ENCODE data around the gene PPCDC. TPM values are rescaled to one million over a fixed set of nuclear protein-coding genes. Genes with fewer than 3 reads are reported as not detected.

The PPCDC gene
- total RNA-seq, 3 donors from 2014 or later (not counting 1 experiment from before 2014, with no cell fraction given): 21.3 to 32.3 (median 27.0) TPM

GRCh38 chr15:74988007-74988800 is 35.2 kb upstream of the PPCDC start:
- no peak for TF ChIP-seq CTCF (IDR thresholded peaks at IDR 0.05)
- Histone ChIP-seq H3K4me3 (ENCODE audit: low read length) (no peak overlapping the region), H3K27ac (ENCODE audit: low read length) (no peak overlapping the region), H3K27me3 (ENCODE audit: control insufficient read depth, insufficient read depth, low read length) (no peaks in the 10 kb centered on the region), H3K36me3 (ENCODE audit: control insufficient read depth, insufficient read depth, low read length) (no peaks in the 10 kb centered on the region), H3K4me1 (ENCODE audit: control insufficient read depth, insufficient read depth, low read length) (no peaks in the 10 kb centered on the region), H3K9me3 (ENCODE audit: control insufficient read depth, insufficient read depth, low read length) (no peaks in the 10 kb centered on the region)
- peak in 1 of 3 donors; percentile 42 for ATAC-seq
- intact Hi-C loops (cut with micrococcal nuclease): no loop called here
- peak in 1 of 2 donors; percentile 45 for DNase-seq
- Mint-ChIP-seq H3K4me1 (peaks cover 0 to 4% of the 10 kb centered on the region in 2 donors), H3K4me3 (no peak overlapping the region), H3K27me3 (ENCODE audit: low read depth in 2 of 2) (peaks cover 19 to 23% of the 10 kb centered on the region in 2 donors), H3K9me3 (no peaks in the 10 kb centered on the region), H3K27ac (no peak overlapping the region), H3K36me3 (no peaks in the 10 kb centered on the region)
- 49% methylated on average over 4 of the region's 4 CpGs for WGBS (ENCODE audit: insufficient coverage)

GRCh38 chr15:74989527-74989926 is 33.9 kb upstream of the PPCDC start:
- TF ChIP-seq CTCF (IDR thresholded peaks at IDR 0.05): no peak

GRCh38 chr15:74992619-74993018 is 30.8 kb upstream of the PPCDC start:
- TF ChIP-seq CTCF (IDR thresholded peaks at IDR 0.05): no peak
- H3K4me1 ChIP-seq (ENCODE audit: control insufficient read depth, insufficient read depth, low read length): peaks cover 15% of the 10 kb centered on the region
- Mint-ChIP-seq H3K9me3 (no peaks in the 10 kb centered on the region), H3K27ac (no peak overlapping the region), H3K36me3 (no peaks in the 10 kb centered on the region), H3K4me3 (no peak overlapping the region), H3K27me3 (ENCODE audit: low read depth in 2 of 2) (peaks cover 17 to 24% of the 10 kb centered on the region in 2 donors), H3K4me1 (peaks cover 5 to 18% of the 10 kb centered on the region in 2 donors)
- H3K27me3 ChIP-seq (ENCODE audit: control insufficient read depth, insufficient read depth, low read length): peaks cover 15% of the 10 kb centered on the region
- no peaks in the 10 kb centered on the region for H3K36me3 ChIP-seq (ENCODE audit: control insufficient read depth, insufficient read depth, low read length)
- intact Hi-C loops (cut with micrococcal nuclease): no loop called here
- 50% methylated on average over 1 of the region's 1 CpG for WGBS (ENCODE audit: insufficient coverage)
- no peak overlapping the region for H3K4me3 ChIP-seq (ENCODE audit: low read length)
- H3K9me3 ChIP-seq (ENCODE audit: control insufficient read depth, insufficient read depth, low read length): no peaks in the 10 kb centered on the region
- H3K27ac ChIP-seq (ENCODE audit: low read length): no peak overlapping the region
- ATAC-seq (no peak), DNase-seq (no peak)

More at GRCh38 chr15:74989527-74989926, 33.9 kb upstream of the PPCDC start:
- ATAC-seq: no peak
- no peaks in the 10 kb centered on the region for H3K4me1 Mint-ChIP-seq
- H3K4me1 ChIP-seq (ENCODE audit: control insufficient read depth, insufficient read depth, low read length): no peaks in the 10 kb centered on the region
- no peak overlapping the region for H3K4me3 ChIP-seq (ENCODE audit: low read length)
- peaks cover 11 to 17% of the 10 kb centered on the region in 2 donors for H3K27me3 Mint-ChIP-seq (ENCODE audit: low read depth in 2 of 2)
- no peak overlapping the region for H3K4me3 Mint-ChIP-seq
- H3K36me3 ChIP-seq (ENCODE audit: control insufficient read depth, insufficient read depth, low read length): no peaks in the 10 kb centered on the region
- no peaks in the 10 kb centered on the region for H3K9me3 Mint-ChIP-seq
- DNase-seq: no peak
- no peaks in the 10 kb centered on the region for H3K27me3 ChIP-seq (ENCODE audit: control insufficient read depth, insufficient read depth, low read length)
- H3K27ac Mint-ChIP-seq: no peak overlapping the region
- no peaks in the 10 kb centered on the region for H3K36me3 Mint-ChIP-seq
- no peaks in the 10 kb centered on the region for H3K9me3 ChIP-seq (ENCODE audit: control insufficient read depth, insufficient read depth, low read length)
- intact Hi-C loops (cut with micrococcal nuclease): no loop called here
- no peak overlapping the region for H3K27ac ChIP-seq (ENCODE audit: low read length)

Data from natural killer cell (primary cell).